H1 (cell line): ENCODE data around the gene LTBP4. TPM values are rescaled to one million over a fixed set of nuclear protein-coding genes. Genes with fewer than 3 reads are reported as not detected.

Experiments
- CTCF ChIA-PET: fragments of 300-600 bp; sonication (Branson Sonifier 250); formaldehyde crosslinking; loops from one replicate; lab custom pipeline; 2021; ENCODE audit not compliant: partially characterized antibody; lab: Charles Lee
- POLR2A ChIA-PET: fragments of 300-600 bp; sonication (Branson Sonifier 250); formaldehyde crosslinking; loops from one replicate; lab custom pipeline; 2021; ENCODE audit warnings: inconsistent platforms; ENCODE audit not compliant: partially characterized antibody; lab: Charles Lee
- DNase-seq, 2 experiments: peaks; one replicate each; pipeline versions ENCODE4 v3.0.0 to v3.0.0-alpha.2; 2010 to 2022; ENCODE audit warnings: low spot score in 2 of 2, low read depth in 1 of 2, mixed read lengths in 1 of 2
- FAIRE-seq: peaks from 2 replicates; lab custom pipeline; 2011; peaks lifted over from hg19 to GRCh38; lab: Jason Lieb, UNC
- H2AFZ ChIP-seq: 2 replicates; pipeline ENCODE4 v1.8.1; 2012; ENCODE audit warnings: low read length, inconsistent platforms
- H2AK5ac ChIP-seq: 2 replicates; pipeline ENCODE4 v1.6.1; 2013; ENCODE audit warnings: low read depth, low read length
- H2BK120ac ChIP-seq: replicated peaks from 2 replicates; pipeline ENCODE3; 2013; ENCODE audit warnings: low read depth, low read length, inconsistent platforms
- H2BK12ac ChIP-seq: 2 replicates; pipeline ENCODE4 v1.6.1; 2013; ENCODE audit warnings: low read depth, low read length
- H2BK15ac ChIP-seq: 2 replicates; pipeline ENCODE4 v1.6.1; 2013; ENCODE audit warnings: low read length
- H2BK20ac ChIP-seq: 2 replicates; pipeline ENCODE4 v1.6.1; 2013; ENCODE audit warnings: low read length
- H2BK5ac ChIP-seq: 2 replicates; pipeline ENCODE4 v1.6.1; 2013; ENCODE audit warnings: low read depth, low read length
- H3K14ac ChIP-seq: 2 replicates; pipeline ENCODE4 v1.6.1; 2013; ENCODE audit warnings: inconsistent platforms; ENCODE audit not compliant: insufficient read length
- H3K18ac ChIP-seq: 2 replicates; pipeline ENCODE4 v1.6.1; 2013; ENCODE audit warnings: low read length; ENCODE audit errors: extremely low read depth
- H3K23ac ChIP-seq: 2 replicates; pipeline ENCODE4 v1.6.1; 2013; ENCODE audit warnings: inconsistent platforms; ENCODE audit not compliant: insufficient read length
- H3K23me2 ChIP-seq: 2 replicates; pipeline ENCODE4 v1.6.1; 2013; ENCODE audit warnings: low read depth, low read length
- H3K27ac ChIP-seq: 2 replicates; pipeline ENCODE4 v1.6.1; 2011; ENCODE audit warnings: low read depth, low read length, inconsistent platforms
- H3K27me3 ChIP-seq, 4 experiments: replicated peaks in 1 of 4; 1 replicate in 1 of 4; 2 replicates in 3 of 4; pipeline versions ENCODE4 v1.6.1 to v1.8.1; 2011 to 2013; ENCODE audit warnings: low read length in 3 of 4, mild to moderate bottlenecking in 3 of 4, inconsistent platforms in 2 of 4, mixed read lengths in 2 of 4, moderate library complexity in 1 of 4; ENCODE audit not compliant: control insufficient read depth in 3 of 4, insufficient read depth in 3 of 4; ENCODE audit errors: extremely low read depth in 1 of 4
- H3K36me3 ChIP-seq, 4 experiments: 2 replicates each; pipeline versions ENCODE4 v1.6.1 to v1.8.1; 2011 to 2013; ENCODE audit warnings: mild to moderate bottlenecking in 4 of 4, low read length in 3 of 4, moderate library complexity in 2 of 4, control low read depth in 1 of 4, inconsistent platforms in 1 of 4; ENCODE audit not compliant: insufficient read depth in 4 of 4, control insufficient read depth in 2 of 4
- H3K4ac ChIP-seq: replicated peaks from 2 replicates; pipeline ENCODE3; 2013; ENCODE audit warnings: low read length, low read depth, mixed read lengths, inconsistent platforms; ENCODE audit not compliant: insufficient read length
- H3K4me1 ChIP-seq, 4 experiments: replicated peaks in 1 of 4; 1 replicate in 1 of 4; 2 replicates in 3 of 4; pipeline versions ENCODE4 v1.6.1 to v1.8.1; 2011 to 2013; ENCODE audit warnings: low read length in 3 of 4, inconsistent platforms in 2 of 4, mixed read lengths in 1 of 4; ENCODE audit not compliant: insufficient read depth in 4 of 4, control insufficient read depth in 3 of 4
- H3K4me2 ChIP-seq, 2 experiments: 2 replicates each; pipeline versions ENCODE4 v1.6.1 to v1.8.1; 2011 to 2013; ENCODE audit warnings: low read depth in 2 of 2, low read length in 2 of 2, control low read depth in 1 of 2, inconsistent platforms in 1 of 2, mild to moderate bottlenecking in 1 of 2; ENCODE audit not compliant: insufficient read depth in 1 of 2
- H3K4me3 ChIP-seq, 4 experiments: fragments of 200-600, 300-600 bp in 1 of 4; sonication (generic), shearing (Covaris generic), sonication (Bioruptor Twin) in 1 of 4; 2 replicates each; pipeline versions ENCODE4 v1.5.1 to v1.8.1; 2011 to 2016; ENCODE audit warnings: low read length in 4 of 4, low read depth in 3 of 4, control low read depth in 2 of 4, inconsistent platforms in 2 of 4, mild to moderate bottlenecking in 2 of 4, mixed read lengths in 1 of 4, moderate library complexity in 1 of 4; ENCODE audit not compliant: insufficient read depth in 2 of 4; ENCODE audit errors: extremely low read depth in 1 of 4
- H3K56ac ChIP-seq: replicated peaks from 2 replicates; pipeline ENCODE3; 2013; ENCODE audit warnings: low read depth, mild to moderate bottlenecking, mixed read lengths, low read length, inconsistent platforms; ENCODE audit not compliant: insufficient read length
- H3K79me1 ChIP-seq: 2 replicates; pipeline ENCODE4 v1.6.1; 2013; ENCODE audit warnings: low read depth, low read length, control low read depth
- H3K79me2 ChIP-seq, 2 experiments: 2 replicates each; pipeline versions ENCODE4 v1.6.1 to v1.8.1; 2012 to 2013; ENCODE audit warnings: low read length in 2 of 2, mild to moderate bottlenecking in 2 of 2, inconsistent platforms in 1 of 2; ENCODE audit not compliant: insufficient read depth in 2 of 2, control insufficient read depth in 1 of 2
- H3K9ac ChIP-seq, 4 experiments: replicated peaks in 1 of 4; 1 replicate in 1 of 4; 2 replicates in 3 of 4; pipeline versions ENCODE4 v1.6.1 to v1.8.1; 2011 to 2013; ENCODE audit warnings: low read depth in 3 of 4, low read length in 3 of 4, control low read depth in 2 of 4, mild to moderate bottlenecking in 2 of 4, moderate library complexity in 2 of 4, inconsistent platforms in 1 of 4; ENCODE audit errors: extremely low read depth in 1 of 4
- H3K9me3 ChIP-seq, 2 experiments: 2 replicates each; pipeline versions ENCODE4 v1.6.1 to v1.8.1; 2012 to 2013; ENCODE audit warnings: mild to moderate bottlenecking in 2 of 2, moderate library complexity in 2 of 2, control low read depth in 1 of 2, inconsistent platforms in 1 of 2, low read depth in 1 of 2, low read length in 1 of 2, mixed read lengths in 1 of 2; ENCODE audit not compliant: insufficient read depth in 2 of 2
- H4K20me1 ChIP-seq, 2 experiments: replicated peaks in 1 of 2; 2 replicates each; pipeline versions ENCODE3 to v1.8.1; 2011 to 2013; ENCODE audit warnings: inconsistent platforms in 2 of 2, low read length in 2 of 2, mild to moderate bottlenecking in 1 of 2; ENCODE audit not compliant: insufficient read depth in 2 of 2, control insufficient read depth in 1 of 2
- H4K5ac ChIP-seq: 2 replicates; pipeline ENCODE4 v1.6.1; 2013; ENCODE audit warnings: low read length, low read depth, mixed read lengths, inconsistent platforms; ENCODE audit not compliant: insufficient read length
- H4K8ac ChIP-seq: 2 replicates; pipeline ENCODE4 v1.8.0; 2013; ENCODE audit warnings: mild to moderate bottlenecking, moderate library complexity, low read length, inconsistent platforms; ENCODE audit not compliant: insufficient read depth; ENCODE audit errors: extremely low read depth
- H4K91ac ChIP-seq: replicated peaks from 2 replicates; pipeline ENCODE3; 2013; ENCODE audit warnings: low read length, mixed read lengths, inconsistent platforms; ENCODE audit not compliant: insufficient read length
- ASH2L ChIP-seq: fragments of 200-600, 300-600 bp; sonication (generic); IDR thresholded peaks from one replicate; pipeline ENCODE4 v1.7.1; 2017; ENCODE audit warnings: low read length
- BACH1 ChIP-seq: IDR thresholded peaks from 2 replicates; pipeline ENCODE4 v1.6.1; 2012; ENCODE audit warnings: low read length, improper control_type of control experiment
- CHD1 ChIP-seq: IDR thresholded peaks from 2 replicates; pipeline ENCODE4 v1.6.1; 2012; ENCODE audit warnings: low read depth, low read length, improper control_type of control experiment
- CREB1 ChIP-seq: IDR thresholded peaks from 2 replicates; pipeline ENCODE4 v1.6.1; 2012; ENCODE audit warnings: inconsistent platforms
- EZH2 ChIP-seq: fragments of 200-600 bp; sonication (generic); IDR thresholded peaks from 2 replicates; pipeline ENCODE4 v1.7.1; 2012; ENCODE audit warnings: low read depth, mild to moderate bottlenecking, moderate library complexity, low read length, inconsistent platforms; ENCODE audit not compliant: severe bottlenecking
- JUN ChIP-seq: IDR thresholded peaks from 2 replicates; pipeline ENCODE4 v1.6.1; 2011; ENCODE audit warnings: low read depth, mild to moderate bottlenecking, improper control_type of control experiment, low read length
- MAFK ChIP-seq: IDR thresholded peaks from 2 replicates; pipeline ENCODE4 v1.6.1; 2012; ENCODE audit warnings: low read depth, mild to moderate bottlenecking, improper control_type of control experiment, low read length
- POLR2A ChIP-seq, 2 experiments: IDR thresholded peaks; 1 replicate in 1 of 2; 2 replicates in 1 of 2; pipeline ENCODE4 v1.6.1; 2011; ENCODE audit warnings: low read depth in 2 of 2, low read length in 2 of 2, mild to moderate bottlenecking in 2 of 2; ENCODE audit errors: control extremely low read depth in 1 of 2
- RAD21 ChIP-seq, 2 experiments: IDR thresholded peaks in 1 of 2; conservative IDR thresholded peaks in 1 of 2; 2 replicates each; pipeline ENCODE4 v1.6.1; 2011; ENCODE audit warnings: low read depth in 2 of 2, low read length in 2 of 2, improper control_type of control experiment in 1 of 2, inconsistent platforms in 1 of 2, mild to moderate bottlenecking in 1 of 2, moderate library complexity in 1 of 2
- SIRT6 ChIP-seq: IDR thresholded peaks from one replicate; pipeline ENCODE4 v1.7.1; 2012; ENCODE audit warnings: low read length, inconsistent platforms
- SP1 ChIP-seq: IDR thresholded peaks from 2 replicates; pipeline ENCODE4 v1.6.1; 2011; ENCODE audit warnings: low read depth, low read length
- TEAD4 ChIP-seq: IDR thresholded peaks from 2 replicates; pipeline ENCODE4 v1.6.1; 2012; ENCODE audit warnings: low read depth, low read length, inconsistent platforms, mixed read lengths
- WGBS, 2 experiments: shearing (Covaris generic) in 1 of 2; methylation state at CpG; one replicate each; pipeline versions ENCODE4 v1.1.6 to v1.1.7; 2013 to 2015; ENCODE audit warnings: low lambda C conversion rate in 2 of 2, mixed read lengths in 2 of 2, inconsistent platforms in 1 of 2, low coverage in 1 of 2, missing lambda C conversion rate in 1 of 2; ENCODE audit not compliant: insufficient replicate concordance in 2 of 2, insufficient coverage in 1 of 2, insufficient read length in 1 of 2; ENCODE audit errors: extremely low coverage in 1 of 2, missing lambda C conversion rate in 1 of 2; 5-methylcytosine and 5-hydroxymethylcytosine counted together
- polyA plus RNA-seq, 7 experiments: library from polyadenylated mRNA; depleted of rRNA in 3 of 7; stranded (reverse) in 5 of 7; unstranded in 2 of 7; fragments of >200 nt in 5 of 7; fragments of 200-250 nt in 2 of 7; gene quantifications; 1 replicate in 5 of 7; 2 replicates in 1 of 7; 4 replicates in 1 of 7; pipeline versions ENCODE4 v1.2.1 to v1.2.3, GENCODE V29; 2011 to 2013; ENCODE audit warnings: missing spikeins in 2 of 7, mixed read lengths in 2 of 7
- total RNA-seq: library from RNA; stranded (reverse); fragmentation: NEBNext Ultra II Directional; extraction: Animal tissue kit (Norgen Biotek cat#: 25700); gene quantifications from 2 replicates; pipeline ENCODE4 v1.2.1, GENCODE V29; 2021

The LTBP4 gene
- total and polyA plus RNA-seq, 2 of the 8 experiments (the other 6 are each of a cell fraction or from before 2014, with no cell fraction given), result 54.5 to 77.1 TPM

GRCh38 chr19:40616178-40616577 lies 15.0 kb downstream of the LTBP4 start:
- Histone ChIP-seq H3K56ac (no peak overlapping the region), H2BK15ac (no peak overlapping the region), H4K91ac (no peak overlapping the region), H3K23ac (no peak overlapping the region), H3K23me2 (peaks cover 8% of the 10 kb centered on the region), H3K79me2 (no peaks in the 10 kb centered on the region), H3K4me1 (peaks cover 0 to 6% (median 1%) of the 10 kb centered on the region in 4 experiments; a peak in 4 of 7 replicates), H3K79me1 (no peaks in the 10 kb centered on the region), H3K18ac (no peak overlapping the region), H2BK20ac (no peak overlapping the region), H2AFZ (no peak overlapping the region), H3K4me3 (no peak overlapping the region), H3K14ac (no peak overlapping the region), H3K36me3 (peaks cover 0 to 21% (median 8%) of the 10 kb centered on the region in 4 experiments; a peak in 7 of 8 replicates), H4K8ac (no peak overlapping the region), H3K9ac (no peak overlapping the region), H2AK5ac (no peak overlapping the region), H2BK12ac (no peak overlapping the region), H3K4me2 (no peak overlapping the region), H2BK120ac (no peak overlapping the region), H3K4ac (no peak overlapping the region), H4K5ac (no peak overlapping the region), H2BK5ac (no peak overlapping the region), H3K9me3 (no peaks in the 10 kb centered on the region), H3K27ac (no peak overlapping the region), H3K27me3 (peaks cover 2 to 14% (median 14%) of the 10 kb centered on the region in 4 experiments), H4K20me1 (peaks cover 5 to 6% of the 10 kb centered on the region in 2 experiments)
- 98% methylated on average over 5 of the region's 5 CpGs; no CpG with 5 or more reads in 1 of the 2 experiments for WGBS, 2 experiments
- ChIA-PET CTCF (interaction anchor here (0.6 to 2.7 kb wide), 4 partner anchors 13 to 151 kb away, joined by 3 to 18 read pairs (median 8); no protein-coding TSS in a partner anchor), POLR2A (interaction anchor here (0.7 to 4.0 kb wide), 2 partner anchors 12 to 39 kb away, joined by 3 to 30 read pairs; no protein-coding TSS in a partner anchor)
- FAIRE-seq, result no peak
- DNase-seq, result no peak
- no peak for TF ChIP-seq ASH2L
- no peak for TF ChIP-seq SIRT6
- no peak for TF ChIP-seq SP1
- TF ChIP-seq POLR2A (IDR thresholded peaks at IDR 0.05; ENCODE audit: control extremely low read depth in 1 of 2, low read depth in 2 of 2, low read length in 2 of 2), result no peak
- no peak for TF ChIP-seq JUN
- no peak for TF ChIP-seq MAFK
- no peak for TF ChIP-seq EZH2
- TF ChIP-seq TEAD4, result no peak
- no peak for TF ChIP-seq BACH1
- TF ChIP-seq CREB1, result no peak
- TF ChIP-seq CHD1, result no peak
- TF ChIP-seq RAD21 (IDR thresholded peaks at IDR 0.05 in 1 of 2, conservative IDR thresholded peaks at IDR 0.05 in 1 of 2; ENCODE audit: low read depth in 2 of 2, low read length in 2 of 2), result no peak
